ENCODE results near the gene KSR1. TPM values are rescaled to one million over a fixed set of nuclear protein-coding genes. Genes with fewer than 3 reads are reported as not detected.

The KSR1 gene
- total RNA-seq, 4 donors from 2014 or later, result 17.7 to 77.0 (median 34.6) TPM

GRCh38 chr17:27622986-27623385, 166.7 kb downstream of the KSR1 start:
- TF ChIP-seq CTCF (IDR thresholded peaks at IDR 0.05) (no peak), POLR2A (IDR thresholded peaks at IDR 0.05) (no peak)
- no peak for DNase-seq
- Histone ChIP-seq H3K4me1 (no peaks in the 10 kb centered on the region), H3K9me3 (no peaks in the 10 kb centered on the region), H3K4me3 (no peak overlapping the region), H3K36me3 (no peaks in the 10 kb centered on the region), H3K27ac (no peak overlapping the region), H3K27me3 (no peaks in the 10 kb centered on the region)
- intact Hi-C loops (cut with DNase I; ENCODE audit: low total_unique reads), result no loop called here

- H3K4me1 ChIP-seq, result no peaks in the 10 kb centered on the region
- no peaks in the 10 kb centered on the region for H3K9me3 ChIP-seq
- no peaks in the 10 kb centered on the region for H3K36me3 ChIP-seq
- no peaks in the 10 kb centered on the region for H3K27me3 ChIP-seq
- no peak overlapping the region for H3K4me3 ChIP-seq
- no peak overlapping the region for H3K27ac ChIP-seq
- no peak for DNase-seq
- TF ChIP-seq CTCF (IDR thresholded peaks at IDR 0.05) (no peak), POLR2A (IDR thresholded peaks at IDR 0.05) (no peak)
- intact Hi-C loops (cut with DNase I; ENCODE audit: low total_unique reads), result no loop called here
Measured at GRCh38 chr17:27623614-27624013, 167.4 kb downstream of the KSR1 start.

- H3K36me3 ChIP-seq, result no peaks in the 10 kb centered on the region
Measured at GRCh38 chr17:27624539-27624938, 168.3 kb downstream of the KSR1 start.

GRCh38 chr17:27625856-27626255, 169.6 kb downstream of the KSR1 start:
- no peak overlapping the region for H3K27ac ChIP-seq

More at GRCh38 chr17:27624539-27624938, 168.3 kb downstream of the KSR1 start:
- intact Hi-C loops (cut with DNase I; ENCODE audit: low total_unique reads), result no loop called here
- H3K9me3 ChIP-seq, result no peaks in the 10 kb centered on the region
- no peaks in the 10 kb centered on the region for H3K4me1 ChIP-seq
- no peak overlapping the region for H3K4me3 ChIP-seq
- H3K27ac ChIP-seq, result no peak overlapping the region
- DNase-seq, result no peak
- TF ChIP-seq POLR2A (IDR thresholded peaks at IDR 0.05) (no peak), CTCF (IDR thresholded peaks at IDR 0.05) (no peak)
- H3K27me3 ChIP-seq, result no peaks in the 10 kb centered on the region

GRCh38 chr17:27627514-27627913, 171.3 kb downstream of the KSR1 start:
- no peaks in the 10 kb centered on the region for H3K36me3 ChIP-seq
- no peaks in the 10 kb centered on the region for H3K27me3 ChIP-seq
- H3K9me3 ChIP-seq, result no peaks in the 10 kb centered on the region
- no peak for TF ChIP-seq CTCF (IDR thresholded peaks at IDR 0.05)
- TF ChIP-seq POLR2A (IDR thresholded peaks at IDR 0.05), result no peak
- no peak for DNase-seq
- no peak overlapping the region for H3K4me3 ChIP-seq
- H3K4me1 ChIP-seq, result no peaks in the 10 kb centered on the region
- intact Hi-C loops (cut with DNase I; ENCODE audit: low total_unique reads), result no loop called here
- H3K27ac ChIP-seq, result no peak overlapping the region

More at GRCh38 chr17:27625856-27626255, 169.6 kb downstream of the KSR1 start:
- Histone ChIP-seq H3K36me3 (no peaks in the 10 kb centered on the region), H3K4me3 (no peak overlapping the region), H3K27me3 (no peaks in the 10 kb centered on the region), H3K4me1 (no peaks in the 10 kb centered on the region), H3K9me3 (no peaks in the 10 kb centered on the region)
- intact Hi-C loops (cut with DNase I; ENCODE audit: low total_unique reads), result no loop called here
- no peak for DNase-seq
- TF ChIP-seq POLR2A (IDR thresholded peaks at IDR 0.05) (no peak), CTCF (IDR thresholded peaks at IDR 0.05) (no peak)

All from uterus (tissue), 4 donors.